Spleen (tissue), 7 donors: ENCODE results near the gene TSPAN9.

Source experiments
- POLR2A ChIP-seq, 3 donors: fragments of 450-650 bp; IDR thresholded peaks; one replicate each; pipeline ENCODE4 v1.5.1; 2017; ENCODE audit warnings: antibody characterized with exemption in 3 of 3, mild to moderate bottlenecking in 1 of 3
- TF ChIP-seq, protein P1 (sequence below), 11 experiments: fragments of 200-600 bp in 7 of 11; fragments of 450-650 bp in 4 of 11; sonication (generic) in 4 of 11; IDR thresholded peaks in 8 of 11; conservative IDR thresholded peaks in 3 of 11; 1 replicate in 7 of 11; 2 replicates in 4 of 11; pipeline versions ENCODE4 v1.4.0 to v1.8.0; 2016 to 2021; ENCODE audit warnings: antibody characterized with exemption in 11 of 11, inconsistent platforms in 4 of 11, mild to moderate bottlenecking in 1 of 11
- donor health status: DM: no; HTN: no; CAD: no; lungs with moderate emphysema.
- donor health status: DM: no; HTN: no; CAD: no.
- donor health status: DM: no; HTN: no; CAD: no.

DNA sequence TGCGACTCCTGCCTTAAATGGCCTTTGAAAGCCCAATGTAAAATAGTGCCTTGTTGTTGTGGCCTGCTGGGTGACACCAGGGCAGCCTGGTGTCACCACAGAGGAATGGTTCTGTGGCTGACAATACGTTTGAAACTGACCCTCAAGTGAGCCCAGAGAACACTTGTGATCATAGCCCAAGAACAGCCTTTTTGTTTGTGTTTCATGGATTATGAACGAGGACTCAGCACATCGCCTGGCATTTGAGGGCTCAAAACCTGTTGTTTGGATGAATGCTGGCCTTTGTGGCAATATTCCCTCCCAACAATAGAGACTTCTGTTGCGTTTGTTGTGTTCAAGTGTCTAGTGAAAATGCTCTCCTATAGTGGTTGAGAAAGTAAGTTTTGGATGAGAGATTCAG is 48.5 kb downstream of the TSPAN9 start:
- TF ChIP-seq, protein P1, sequence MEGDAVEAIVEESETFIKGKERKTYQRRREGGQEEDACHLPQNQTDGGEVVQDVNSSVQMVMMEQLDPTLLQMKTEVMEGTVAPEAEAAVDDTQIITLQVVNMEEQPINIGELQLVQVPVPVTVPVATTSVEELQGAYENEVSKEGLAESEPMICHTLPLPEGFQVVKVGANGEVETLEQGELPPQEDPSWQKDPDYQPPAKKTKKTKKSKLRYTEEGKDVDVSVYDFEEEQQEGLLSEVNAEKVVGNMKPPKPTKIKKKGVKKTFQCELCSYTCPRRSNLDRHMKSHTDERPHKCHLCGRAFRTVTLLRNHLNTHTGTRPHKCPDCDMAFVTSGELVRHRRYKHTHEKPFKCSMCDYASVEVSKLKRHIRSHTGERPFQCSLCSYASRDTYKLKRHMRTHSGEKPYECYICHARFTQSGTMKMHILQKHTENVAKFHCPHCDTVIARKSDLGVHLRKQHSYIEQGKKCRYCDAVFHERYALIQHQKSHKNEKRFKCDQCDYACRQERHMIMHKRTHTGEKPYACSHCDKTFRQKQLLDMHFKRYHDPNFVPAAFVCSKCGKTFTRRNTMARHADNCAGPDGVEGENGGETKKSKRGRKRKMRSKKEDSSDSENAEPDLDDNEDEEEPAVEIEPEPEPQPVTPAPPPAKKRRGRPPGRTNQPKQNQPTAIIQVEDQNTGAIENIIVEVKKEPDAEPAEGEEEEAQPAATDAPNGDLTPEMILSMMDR (IDR thresholded peaks at IDR 0.05 in 8 of 11, conservative IDR thresholded peaks at IDR 0.05 in 3 of 11): no peak
- no peak for TF ChIP-seq POLR2A (IDR thresholded peaks at IDR 0.05)
